K562 (cell line): ENCODE results near the gene PRKG1.

Source experiments
- CHD2 ChIP-seq: IDR thresholded peaks from 2 replicates; pipeline ENCODE4 v1.6.1; 2011; ENCODE audit warnings: low read depth, low read length
- GABPB2 ChIP-seq: fragments of 250-450 bp; sonication (Bioruptor Pico); conservative IDR thresholded peaks from 2 replicates; pipeline ENCODE4 v1.5.1; 2021; ENCODE audit warnings: mild to moderate bottlenecking
- HNRNPLL ChIP-seq: fragments of 200-400 bp; formaldehyde crosslinking; IDR thresholded peaks from 2 replicates; pipeline ENCODE4 v1.6.1; 2017; ENCODE audit warnings: low read length, low read depth, mild to moderate bottlenecking; ENCODE audit not compliant: poor library complexity, severe bottlenecking
- MYC ChIP-seq, 2 experiments: fragments of 250-450 bp in 1 of 2; sonication (Bioruptor Pico) in 1 of 2; IDR thresholded peaks; 2 replicates each; pipeline versions ENCODE4 v1.5.1 to v1.6.1; 2012 to 2021; ENCODE audit warnings: low read depth in 2 of 2, borderline replicate concordance in 1 of 2, improper control_type of control experiment in 1 of 2, low read length in 1 of 2, mild to moderate bottlenecking in 1 of 2, moderate library complexity in 1 of 2
- NBN ChIP-seq: fragments of 450-650 bp; IDR thresholded peaks from 2 replicates; pipeline ENCODE4 v1.6.1; 2016; ENCODE audit warnings: low read depth, mild to moderate bottlenecking
- ZNF140 ChIP-seq: fragments of 250-450 bp; sonication (Bioruptor Pico); IDR thresholded peaks from 2 replicates; pipeline ENCODE4 v1.8.0; 2021; ENCODE audit warnings: moderate library complexity, mild to moderate bottlenecking, inconsistent platforms
- ZNF24 ChIP-seq: fragments of 450-650 bp; IDR thresholded peaks from 2 replicates; pipeline ENCODE4 v1.6.1; 2016
- TF ChIP-seq, protein P1 (sequence below), 3 experiments: IDR thresholded peaks in 2 of 3; conservative IDR thresholded peaks in 1 of 3; 2 replicates each; pipeline ENCODE4 v1.5.1; 2011 to 2012; ENCODE audit warnings: low read length in 3 of 3, mild to moderate bottlenecking in 3 of 3, control low read depth in 2 of 3, improper control_type of control experiment in 1 of 3, inconsistent platforms in 1 of 3, low read depth in 1 of 3, mixed read lengths in 1 of 3, moderate library complexity in 1 of 3; ENCODE audit not compliant: insufficient read depth in 2 of 3
- TF ChIP-seq, protein P2 (sequence below): fragments of 450-650 bp; IDR thresholded peaks from 2 replicates; pipeline ENCODE4 v1.6.1; 2017; ENCODE audit warnings: antibody characterized with exemption, mild to moderate bottlenecking

DNA sequence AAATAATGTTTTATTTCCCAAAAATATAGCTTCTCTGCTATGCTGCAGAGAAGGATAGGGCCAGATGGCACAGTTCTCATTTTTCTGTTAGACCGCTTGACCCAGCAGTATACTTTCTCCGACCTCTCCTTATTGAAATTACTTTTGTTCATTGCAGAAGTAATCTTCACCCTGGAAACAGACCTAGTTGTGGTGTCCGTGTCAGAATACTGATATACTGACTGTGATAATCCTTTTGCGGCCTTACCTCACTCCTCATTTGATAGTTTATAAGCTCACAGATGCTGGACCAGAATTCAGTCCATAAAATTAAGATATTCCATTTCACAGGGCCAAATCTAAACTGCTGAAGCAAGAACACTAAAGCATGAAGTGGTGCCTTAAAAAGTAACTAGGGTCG, 979.2 kb downstream of the PRKG1 start:
- TF ChIP-seq CHD2 (no peak), MYC (IDR thresholded peaks at IDR 0.05; ENCODE audit: low read depth, low read length) (no peak), MYC (CRISPR knock-in tag; IDR thresholded peaks at IDR 0.05; ENCODE audit: borderline replicate concordance, low read depth) (no peak), ZNF140 (no peak), GABPB2 (CRISPR knock-in tag) (no peak), ZNF24 (no peak), NBN (no peak), HNRNPLL (no peak)
- TF ChIP-seq, protein P1, sequence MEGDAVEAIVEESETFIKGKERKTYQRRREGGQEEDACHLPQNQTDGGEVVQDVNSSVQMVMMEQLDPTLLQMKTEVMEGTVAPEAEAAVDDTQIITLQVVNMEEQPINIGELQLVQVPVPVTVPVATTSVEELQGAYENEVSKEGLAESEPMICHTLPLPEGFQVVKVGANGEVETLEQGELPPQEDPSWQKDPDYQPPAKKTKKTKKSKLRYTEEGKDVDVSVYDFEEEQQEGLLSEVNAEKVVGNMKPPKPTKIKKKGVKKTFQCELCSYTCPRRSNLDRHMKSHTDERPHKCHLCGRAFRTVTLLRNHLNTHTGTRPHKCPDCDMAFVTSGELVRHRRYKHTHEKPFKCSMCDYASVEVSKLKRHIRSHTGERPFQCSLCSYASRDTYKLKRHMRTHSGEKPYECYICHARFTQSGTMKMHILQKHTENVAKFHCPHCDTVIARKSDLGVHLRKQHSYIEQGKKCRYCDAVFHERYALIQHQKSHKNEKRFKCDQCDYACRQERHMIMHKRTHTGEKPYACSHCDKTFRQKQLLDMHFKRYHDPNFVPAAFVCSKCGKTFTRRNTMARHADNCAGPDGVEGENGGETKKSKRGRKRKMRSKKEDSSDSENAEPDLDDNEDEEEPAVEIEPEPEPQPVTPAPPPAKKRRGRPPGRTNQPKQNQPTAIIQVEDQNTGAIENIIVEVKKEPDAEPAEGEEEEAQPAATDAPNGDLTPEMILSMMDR (IDR thresholded peaks at IDR 0.05 in 2 of 3, conservative IDR thresholded peaks at IDR 0.05 in 1 of 3; ENCODE audit: insufficient read depth in 2 of 3, low read depth in 1 of 3, low read length in 3 of 3): no peak
- TF ChIP-seq, protein P2, sequence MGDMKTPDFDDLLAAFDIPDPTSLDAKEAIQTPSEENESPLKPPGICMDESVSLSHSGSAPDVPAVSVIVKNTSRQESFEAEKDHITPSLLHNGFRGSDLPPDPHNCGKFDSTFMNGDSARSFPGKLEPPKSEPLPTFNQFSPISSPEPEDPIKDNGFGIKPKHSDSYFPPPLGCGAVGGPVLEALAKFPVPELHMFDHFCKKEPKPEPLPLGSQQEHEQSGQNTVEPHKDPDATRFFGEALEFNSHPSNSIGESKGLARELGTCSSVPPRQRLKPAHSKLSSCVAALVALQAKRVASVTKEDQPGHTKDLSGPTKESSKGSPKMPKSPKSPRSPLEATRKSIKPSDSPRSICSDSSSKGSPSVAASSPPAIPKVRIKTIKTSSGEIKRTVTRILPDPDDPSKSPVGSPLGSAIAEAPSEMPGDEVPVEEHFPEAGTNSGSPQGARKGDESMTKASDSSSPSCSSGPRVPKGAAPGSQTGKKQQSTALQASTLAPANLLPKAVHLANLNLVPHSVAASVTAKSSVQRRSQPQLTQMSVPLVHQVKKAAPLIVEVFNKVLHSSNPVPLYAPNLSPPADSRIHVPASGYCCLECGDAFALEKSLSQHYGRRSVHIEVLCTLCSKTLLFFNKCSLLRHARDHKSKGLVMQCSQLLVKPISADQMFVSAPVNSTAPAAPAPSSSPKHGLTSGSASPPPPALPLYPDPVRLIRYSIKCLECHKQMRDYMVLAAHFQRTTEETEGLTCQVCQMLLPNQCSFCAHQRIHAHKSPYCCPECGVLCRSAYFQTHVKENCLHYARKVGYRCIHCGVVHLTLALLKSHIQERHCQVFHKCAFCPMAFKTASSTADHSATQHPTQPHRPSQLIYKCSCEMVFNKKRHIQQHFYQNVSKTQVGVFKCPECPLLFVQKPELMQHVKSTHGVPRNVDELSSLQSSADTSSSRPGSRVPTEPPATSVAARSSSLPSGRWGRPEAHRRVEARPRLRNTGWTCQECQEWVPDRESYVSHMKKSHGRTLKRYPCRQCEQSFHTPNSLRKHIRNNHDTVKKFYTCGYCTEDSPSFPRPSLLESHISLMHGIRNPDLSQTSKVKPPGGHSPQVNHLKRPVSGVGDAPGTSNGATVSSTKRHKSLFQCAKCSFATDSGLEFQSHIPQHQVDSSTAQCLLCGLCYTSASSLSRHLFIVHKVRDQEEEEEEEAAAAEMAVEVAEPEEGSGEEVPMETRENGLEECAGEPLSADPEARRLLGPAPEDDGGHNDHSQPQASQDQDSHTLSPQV: no peak
